Cardiac fibroblast (primary cell): Measurements from ENCODE around the gene LSAMP.

ENCODE experiments used
- DNase-seq, 2 donors: peaks; one replicate each; pipeline versions ENCODE4 v3.0.0 to v3.0.0-alpha.2; 2010; ENCODE audit warnings: low read depth in 2 of 2
- H3K4me3 ChIP-seq, 2 donors: replicated peaks in 1 of 2; 1 replicate in 1 of 2; 2 replicates in 1 of 2; pipeline ENCODE4 v1.5.1; 2011; ENCODE audit warnings: low read depth in 2 of 2, low read length in 2 of 2, mild to moderate bottlenecking in 2 of 2, moderate library complexity in 1 of 2
- CTCF ChIP-seq: IDR thresholded peaks from one replicate; pipeline ENCODE4 v1.5.1; 2011; ENCODE audit warnings: low read depth, mild to moderate bottlenecking, low read length, inconsistent platforms

Gene LSAMP

DNA sequence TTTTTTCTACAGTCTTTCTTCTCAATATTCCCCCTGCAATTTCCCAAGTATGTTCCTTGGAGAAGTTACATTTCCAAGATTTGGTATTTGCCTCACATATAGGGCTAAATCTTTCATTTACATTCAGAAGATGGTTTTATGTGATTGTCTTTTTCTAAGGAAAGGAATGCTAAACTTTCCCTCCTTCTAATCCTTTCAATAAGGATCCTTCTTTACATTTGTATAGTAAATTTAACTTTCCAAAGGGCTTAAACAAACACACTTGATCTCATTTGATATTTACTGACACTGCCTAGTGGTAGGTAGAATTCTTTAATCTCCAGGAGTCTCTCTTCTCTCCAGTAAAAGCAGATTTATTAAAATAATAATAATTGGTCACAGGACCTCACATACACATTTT is 185.3 kb downstream of the LSAMP start:
- TF ChIP-seq CTCF = no peak
- H3K4me3 ChIP-seq = no peak overlapping the region
- no peak for DNase-seq

GRCh38 chr3:116256843-116257485 is 188.3 kb downstream of the LSAMP start:
- DNase-seq = no peak
- no peak overlapping the region for H3K4me3 ChIP-seq
- TF ChIP-seq CTCF = no peak

GRCh38 chr3:116254541-116254940 is 190.7 kb downstream of the LSAMP start:
- TF ChIP-seq CTCF = no peak
- peak in 1 of 2 donors; percentile 83 for DNase-seq

GRCh38 chr3:116253511-116253910 is 191.8 kb downstream of the LSAMP start:
- no peak for TF ChIP-seq CTCF
- no peak for DNase-seq
- no peak overlapping the region for H3K4me3 ChIP-seq

More at GRCh38 chr3:116254541-116254940, 190.7 kb downstream of the LSAMP start:
- no peak overlapping the region for H3K4me3 ChIP-seq

DNA sequence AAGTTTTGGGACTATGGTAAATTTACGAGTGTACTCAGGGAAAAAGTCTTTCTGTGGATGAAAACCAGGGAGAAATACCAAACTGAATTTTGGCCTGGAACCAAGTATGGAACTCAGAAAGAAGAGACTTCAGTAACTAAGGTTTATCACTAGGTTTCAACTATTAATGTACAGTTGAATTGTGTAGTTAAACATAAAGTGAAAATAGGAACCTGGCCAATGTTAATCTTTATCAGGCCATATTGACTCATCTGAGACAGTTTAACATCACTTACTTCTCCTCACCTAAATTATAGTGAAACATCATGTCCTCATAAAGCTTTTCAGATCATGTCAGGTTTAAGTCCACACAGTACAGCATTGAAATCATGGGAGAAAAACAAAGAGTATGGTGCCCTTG is 197.7 kb downstream of the LSAMP start:
- DNase-seq = no peak
- H3K4me3 ChIP-seq = no peak overlapping the region
- TF ChIP-seq CTCF = no peak

DNA sequence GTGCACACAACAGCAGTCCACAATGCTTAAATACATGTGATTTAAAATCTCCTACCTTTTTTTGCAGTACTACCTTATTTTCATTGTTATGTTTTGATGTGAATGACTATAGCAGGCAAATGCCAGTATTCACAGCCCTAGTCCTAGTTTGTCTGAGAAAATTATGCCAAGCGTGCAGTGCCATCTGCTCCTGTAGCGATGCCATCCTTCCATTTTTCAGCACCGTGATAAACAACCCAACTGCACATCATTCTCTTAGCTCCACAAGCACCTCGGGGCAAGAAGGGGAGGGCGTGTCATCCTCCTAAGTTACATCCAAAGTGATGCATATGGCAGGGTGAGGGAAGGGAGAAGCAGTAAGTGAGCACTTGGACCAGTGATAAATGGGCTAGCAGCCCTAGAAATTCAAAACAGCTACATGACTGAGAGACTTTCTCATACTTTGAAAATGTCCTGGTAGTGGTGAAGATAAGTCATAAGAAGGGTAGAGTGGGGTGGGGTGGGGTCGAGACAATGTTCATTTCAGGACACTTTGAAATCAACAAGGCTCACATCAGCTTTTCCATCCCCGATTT is 198.8 kb downstream of the LSAMP start:
- TF ChIP-seq CTCF = no peak
- DNase-seq = no peak

More for the DNA sequence above, 198.8 kb downstream of the LSAMP start:
- H3K4me3 ChIP-seq = no peak overlapping the region
